Neutrophil (primary cell): ENCODE data around the gene FYCO1.

ENCODE experiments used
- H3K27ac ChIP-seq: fragments of 200-600 bp; sonication (generic); 2 replicates; pipeline ENCODE4 v1.5.1; 2016; ENCODE audit warnings: mild to moderate bottlenecking, moderate library complexity
- H3K27me3 ChIP-seq: fragments of 200-600 bp; sonication (generic); 2 replicates; pipeline ENCODE4 v1.6.0; 2016; ENCODE audit warnings: mild to moderate bottlenecking
- H3K36me3 ChIP-seq: fragments of 200-600 bp; sonication (generic); 2 replicates; pipeline ENCODE4 v1.5.1; 2017
- H3K4me1 ChIP-seq, 2 experiments: fragments of 200-600 bp in 1 of 2; sonication (generic) in 1 of 2; 1 replicate in 1 of 2; 2 replicates in 1 of 2; pipeline versions ENCODE4 v1.5.1 to v1.6.1; 2013 to 2016; ENCODE audit warnings: low read depth in 1 of 2, low read length in 1 of 2, mild to moderate bottlenecking in 1 of 2, moderate library complexity in 1 of 2; ENCODE audit not compliant: control insufficient read depth in 1 of 2, insufficient read depth in 1 of 2
- H3K4me3 ChIP-seq, 2 experiments: fragments of 200-600 bp in 1 of 2; sonication (generic) in 1 of 2; 1 replicate in 1 of 2; 2 replicates in 1 of 2; pipeline ENCODE4 v1.5.1; 2013 to 2016; ENCODE audit warnings: low read depth in 1 of 2, low read length in 1 of 2, mild to moderate bottlenecking in 1 of 2, moderate library complexity in 1 of 2
- H3K9me3 ChIP-seq: fragments of 200-600 bp; sonication (generic); 2 replicates; pipeline ENCODE4 v1.5.1; 2016
- CTCF ChIP-seq: fragments of 200-600 bp; sonication (generic); IDR thresholded peaks from 2 replicates; pipeline ENCODE4 v1.5.1; 2016; ENCODE audit warnings: antibody characterized with exemption

FYCO1 gene

GRCh38 chr3:45944830-45945620 is 50.6 kb downstream of the FYCO1 start:
- Histone ChIP-seq H3K27ac (no peak overlapping the region), H3K4me1 (no peaks in the 10 kb centered on the region), H3K27me3 (peaks cover 10% of the 10 kb centered on the region), H3K36me3 (peaks cover 8% of the 10 kb centered on the region), H3K4me3 (no peak overlapping the region), H3K9me3 (no peaks in the 10 kb centered on the region)
- TF ChIP-seq CTCF, result no peak

GRCh38 chr3:45943207-45943846 is 52.3 kb downstream of the FYCO1 start, which contains the start of gene CXCR6:
TSS of gene CXCR6 (plus strand) at chr3:45943464. CDS start at chr3:45946482, 3,018 bp downstream.
- no peak within 1 kb of the TSS for H3K27ac ChIP-seq
- no peak within 1 kb of the TSS for H3K4me3 ChIP-seq
- H3K9me3 ChIP-seq, result no peaks in the 10 kb centered on the region
- no peaks in the 10 kb centered on the region for H3K4me1 ChIP-seq
- no peaks in the 10 kb centered on the region for H3K36me3 ChIP-seq
- no peak for TF ChIP-seq CTCF
- peaks cover 6% of the 10 kb centered on the region for H3K27me3 ChIP-seq

DNA sequence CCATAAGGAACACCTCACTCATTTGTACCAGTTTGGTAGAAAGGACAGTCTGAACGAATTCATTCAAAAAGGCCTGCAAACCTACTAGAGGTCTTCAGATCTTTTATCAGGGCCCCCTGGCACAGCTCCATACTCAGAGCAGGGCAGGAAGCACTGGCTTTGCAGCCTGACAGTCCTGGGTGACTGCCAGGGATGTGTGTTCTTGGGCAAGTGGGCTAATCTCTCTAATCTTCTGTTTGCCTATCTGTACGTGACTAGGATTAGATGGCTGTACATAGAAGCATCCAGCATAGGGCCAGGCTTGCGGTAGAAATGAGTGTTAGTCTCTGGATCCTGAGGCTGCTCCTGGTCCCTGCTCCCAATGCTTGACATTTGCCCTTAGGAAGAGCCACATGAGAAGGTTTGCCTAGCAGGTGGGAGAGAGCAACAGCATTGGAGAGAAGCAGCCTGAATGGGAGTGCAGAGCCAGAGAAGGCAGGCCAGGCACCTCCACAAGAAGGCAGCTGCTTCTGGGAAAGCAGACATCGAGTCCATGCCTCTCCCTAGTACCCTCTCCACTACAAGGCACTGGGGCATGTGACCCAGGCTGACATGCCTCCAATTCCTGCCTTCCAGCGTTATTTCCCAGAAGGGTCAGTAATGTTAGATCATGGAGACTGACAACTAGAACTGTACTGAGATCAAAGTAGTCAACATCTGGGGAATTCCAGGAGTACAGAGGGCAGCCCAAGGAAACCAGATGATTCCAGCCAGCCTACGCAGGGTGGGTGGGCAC is 53.4 kb downstream of the FYCO1 start:
- no peaks in the 10 kb centered on the region for H3K4me1 ChIP-seq
- TF ChIP-seq CTCF, result no peak
- H3K4me3 ChIP-seq, result no peak overlapping the region
- H3K9me3 ChIP-seq, result no peaks in the 10 kb centered on the region
- no peak overlapping the region for H3K27ac ChIP-seq
- H3K36me3 ChIP-seq, result no peaks in the 10 kb centered on the region
- no peaks in the 10 kb centered on the region for H3K27me3 ChIP-seq

DNA sequence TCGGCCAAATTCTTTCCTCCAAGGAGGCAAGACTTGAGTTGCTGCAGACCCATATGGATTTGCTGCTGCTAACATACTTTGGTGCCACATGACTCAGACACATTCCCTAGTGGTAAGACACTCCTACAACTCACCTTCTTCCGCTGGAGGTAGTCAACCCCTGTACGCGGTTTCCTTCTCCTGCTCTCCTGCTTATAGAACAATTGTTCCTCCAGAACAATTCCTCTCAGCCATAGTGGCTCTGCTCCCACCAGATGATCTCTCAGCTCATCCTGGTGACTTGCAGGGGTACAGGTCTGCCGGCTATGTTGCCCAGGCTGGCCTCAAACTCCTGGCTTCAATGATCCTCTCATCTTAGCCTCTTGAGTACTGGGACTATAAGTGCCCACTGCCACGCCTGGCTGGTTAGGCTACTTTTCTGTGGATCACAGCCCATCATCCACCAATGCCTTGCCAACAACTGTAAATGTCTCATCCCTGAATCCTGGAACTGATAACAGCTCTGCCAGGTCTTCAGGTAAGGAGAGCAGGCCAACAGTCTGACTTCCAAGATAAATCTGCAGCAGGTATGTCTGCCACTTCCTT is 54.8 kb downstream of the FYCO1 start:
- H3K27me3 ChIP-seq, result no peaks in the 10 kb centered on the region
- H3K4me3 ChIP-seq, result no peak overlapping the region
- H3K27ac ChIP-seq, result no peak overlapping the region
- no peak for TF ChIP-seq CTCF
- H3K9me3 ChIP-seq, result no peaks in the 10 kb centered on the region
- H3K36me3 ChIP-seq, result no peaks in the 10 kb centered on the region
- H3K4me1 ChIP-seq, result no peaks in the 10 kb centered on the region

DNA sequence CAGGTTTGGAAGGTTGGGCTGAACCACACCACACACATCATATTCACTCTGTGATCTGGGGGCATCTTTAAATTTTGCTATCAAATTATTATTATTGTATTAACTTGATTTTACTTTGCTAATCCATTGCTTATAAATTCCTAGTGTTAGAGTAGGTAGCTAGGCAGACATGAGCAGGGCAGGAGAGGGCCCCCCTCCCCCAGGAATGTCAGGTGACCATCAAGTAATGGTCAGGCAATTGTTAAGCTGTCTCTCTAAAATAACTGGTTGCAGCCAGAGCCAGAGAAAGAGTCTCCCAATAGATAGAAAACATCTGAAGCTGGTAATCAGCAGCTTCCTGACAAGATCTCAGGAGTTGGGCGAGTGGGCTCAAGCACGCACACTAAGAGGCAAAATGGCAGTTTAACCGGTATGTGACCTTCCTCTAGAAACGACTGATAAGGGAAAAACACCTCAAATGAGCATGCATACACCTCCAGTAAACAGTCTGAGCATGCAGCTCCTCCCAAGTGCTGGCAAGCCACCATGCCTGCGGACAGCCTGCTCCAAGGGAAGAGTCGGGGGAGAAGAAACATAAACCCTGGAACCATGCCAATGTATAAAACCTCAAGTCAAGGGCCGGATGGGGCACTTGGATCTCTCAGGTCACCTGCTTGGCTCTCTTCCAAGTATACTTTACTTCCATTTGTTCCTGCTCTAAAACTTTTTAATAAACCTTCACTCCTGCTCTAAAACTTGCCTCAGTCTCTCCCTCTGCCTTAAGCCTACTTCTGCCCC is 55.4 kb downstream of the FYCO1 start:
- no peaks in the 10 kb centered on the region for H3K27me3 ChIP-seq
- H3K9me3 ChIP-seq, result no peaks in the 10 kb centered on the region
- no peak overlapping the region for H3K4me3 ChIP-seq
- no peak overlapping the region for H3K27ac ChIP-seq
- no peaks in the 10 kb centered on the region for H3K4me1 ChIP-seq
- no peak for TF ChIP-seq CTCF
- H3K36me3 ChIP-seq, result no peaks in the 10 kb centered on the region
